HPDE6-E6E7 (cell line): Measurements from ENCODE around the gene SYNE1.
"Not testable (repeated sequence)": the region's sequence is repeated elsewhere in the genome, so short reads cannot be mapped to it uniquely, and the experiment has no call there.

ENCODE experiments used
- DNase-seq: peaks from one replicate; pipeline ENCODE4 v3.0.0; 2011; ENCODE audit warnings: missing footprints; ENCODE audit errors: extremely low spot score

Gene SYNE1

DNA sequence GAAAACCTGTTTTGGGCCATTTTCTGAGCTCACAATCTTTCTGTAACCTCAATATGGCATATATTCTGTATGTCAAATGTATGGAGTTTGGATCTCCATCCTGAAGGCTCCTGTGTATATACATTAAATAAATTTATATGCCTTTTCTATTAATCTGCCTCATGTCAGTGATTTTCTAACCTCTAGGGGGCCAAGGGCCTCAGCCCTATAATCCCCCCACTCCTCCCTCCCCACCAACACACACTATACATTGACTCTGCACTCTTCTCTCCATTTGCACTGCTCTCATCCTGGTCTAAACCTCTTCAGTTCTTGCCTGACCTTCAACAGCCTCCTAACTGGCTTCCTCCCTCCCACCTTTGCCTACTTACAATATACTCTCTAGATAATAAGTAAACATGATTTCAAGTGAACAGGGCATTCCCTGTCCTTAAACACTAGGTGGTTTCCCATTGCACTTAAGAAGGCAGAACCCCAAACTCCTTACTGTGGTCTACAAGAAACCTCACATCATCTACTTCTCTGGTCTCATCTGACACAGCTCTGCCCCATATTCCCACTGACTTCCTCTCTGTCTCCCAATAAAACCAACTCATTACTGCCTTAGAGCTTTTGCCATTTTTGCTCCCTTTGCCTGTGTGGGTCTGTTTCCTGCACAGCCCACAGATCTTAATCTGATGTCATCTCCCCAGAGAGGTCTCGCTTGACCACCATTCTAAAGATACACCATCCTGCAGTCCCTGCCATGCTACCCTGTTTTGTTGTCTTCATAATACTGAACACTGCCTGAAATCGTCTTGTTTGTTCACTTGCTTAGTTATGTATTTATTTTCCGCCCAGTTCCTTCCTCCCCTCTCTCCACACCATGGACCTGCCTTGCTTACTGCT is 213.7 kb downstream of the SYNE1 start:
- no peak for DNase-seq

DNA sequence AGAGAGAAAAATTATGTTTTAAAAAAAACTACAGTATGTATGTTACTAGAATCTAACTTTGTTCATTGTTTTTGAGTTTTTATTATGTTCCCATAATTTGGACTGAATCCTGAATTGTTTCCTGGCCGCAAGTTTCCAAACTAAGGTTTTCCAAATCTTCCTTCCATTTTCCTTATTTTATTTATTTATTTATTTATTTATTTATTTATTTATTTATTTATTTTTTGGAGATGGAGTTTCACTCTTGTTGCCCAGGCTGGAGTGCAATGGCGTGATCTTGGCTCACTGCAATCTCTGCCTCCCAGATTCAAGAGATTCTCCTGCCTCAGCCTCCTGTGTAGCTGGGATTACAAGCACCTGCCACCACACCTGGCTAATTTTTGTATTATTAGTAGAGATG is 215.7 kb downstream of the SYNE1 start:
- not testable (repeated sequence) for DNase-seq

DNA sequence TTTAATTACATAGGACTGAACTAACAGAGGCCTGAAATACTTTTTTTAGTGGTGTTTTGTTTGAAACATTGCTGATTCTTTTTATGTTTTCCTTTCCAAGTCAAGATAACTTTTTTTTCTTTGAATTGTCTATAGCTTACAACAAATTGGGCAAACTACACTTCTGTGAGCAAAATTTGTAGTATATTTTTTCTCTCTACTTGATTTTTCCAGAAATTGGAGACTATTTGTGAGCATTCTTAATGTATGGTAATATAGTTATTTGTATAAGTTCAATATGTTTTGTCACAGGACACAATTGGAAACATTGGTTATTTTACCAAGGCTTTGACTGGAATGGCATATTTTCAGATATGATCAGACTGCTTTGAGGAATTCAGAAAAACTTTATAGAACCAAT is 216.5 kb downstream of the SYNE1 start:
- no peak for DNase-seq

DNA sequence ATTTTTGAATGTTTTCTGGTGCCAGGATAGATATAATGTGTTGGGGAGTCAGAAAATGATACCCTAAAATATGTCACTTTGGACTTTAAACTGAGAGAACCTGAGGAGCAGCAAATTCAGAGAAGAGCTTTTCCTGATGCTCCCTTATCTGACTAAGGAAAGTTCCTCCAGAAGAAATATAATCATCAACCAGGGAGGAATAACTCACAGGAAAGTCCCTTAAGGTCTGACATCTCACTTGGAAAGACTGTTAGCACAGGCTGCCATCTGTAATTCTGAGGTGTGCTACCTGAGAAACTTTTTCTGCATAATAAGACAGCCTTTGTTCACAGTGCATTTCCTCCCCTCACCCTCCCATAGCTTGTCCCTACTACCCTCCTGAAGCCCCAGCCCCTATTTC is 218.6 kb downstream of the SYNE1 start:
- DNase-seq: no peak

DNA sequence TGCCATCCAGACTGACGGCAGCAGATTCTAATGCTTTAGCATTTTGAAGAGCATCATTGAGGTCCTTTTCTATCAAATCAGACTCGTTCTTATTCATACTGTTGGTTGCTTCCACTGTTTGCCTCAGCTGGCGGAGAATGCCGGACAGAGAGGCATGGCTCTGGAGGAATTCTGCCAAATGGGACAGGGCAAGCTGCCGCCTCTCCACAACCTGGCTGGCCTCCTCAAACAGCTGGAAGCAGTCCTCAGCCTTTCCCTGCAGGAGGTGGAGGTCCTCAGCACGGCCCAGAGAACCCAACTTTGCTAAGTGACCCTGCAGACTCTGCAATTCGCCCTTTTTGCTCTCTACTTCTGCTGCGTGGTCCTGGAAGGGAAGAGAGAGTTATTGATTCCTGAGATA is 220.5 kb downstream of the SYNE1 start:
- DNase-seq: no peak

DNA sequence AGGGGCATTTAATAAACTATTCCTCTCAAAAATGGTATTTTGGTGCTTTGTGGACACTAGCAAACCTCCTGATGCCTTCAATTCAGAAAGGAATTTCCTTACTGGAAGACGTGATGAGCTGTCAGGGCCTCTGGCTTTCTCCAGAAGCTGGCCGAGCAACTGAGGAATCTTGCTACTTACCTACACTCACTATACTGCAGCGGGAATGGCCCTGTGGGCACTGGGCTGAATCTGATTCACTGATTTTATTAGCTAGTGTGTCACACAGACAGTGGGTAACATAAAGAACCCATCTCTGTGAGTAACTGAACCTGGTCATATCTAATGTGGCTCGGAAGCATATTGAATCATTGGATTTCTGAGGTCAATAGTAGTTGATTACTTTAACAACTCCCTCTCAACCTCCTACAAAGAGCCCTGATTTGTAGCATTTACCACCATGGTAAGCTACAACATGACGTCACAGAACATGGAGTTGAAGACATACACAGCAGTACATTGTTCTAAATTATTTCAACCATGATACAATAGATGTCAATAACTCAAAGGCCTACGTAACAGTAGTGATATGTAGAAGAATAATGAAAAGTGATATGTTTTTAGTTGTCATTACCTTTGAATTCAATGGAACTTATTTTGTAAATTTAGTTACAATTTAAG is 232.1 kb downstream of the SYNE1 start:
- DNase-seq: no peak

DNA sequence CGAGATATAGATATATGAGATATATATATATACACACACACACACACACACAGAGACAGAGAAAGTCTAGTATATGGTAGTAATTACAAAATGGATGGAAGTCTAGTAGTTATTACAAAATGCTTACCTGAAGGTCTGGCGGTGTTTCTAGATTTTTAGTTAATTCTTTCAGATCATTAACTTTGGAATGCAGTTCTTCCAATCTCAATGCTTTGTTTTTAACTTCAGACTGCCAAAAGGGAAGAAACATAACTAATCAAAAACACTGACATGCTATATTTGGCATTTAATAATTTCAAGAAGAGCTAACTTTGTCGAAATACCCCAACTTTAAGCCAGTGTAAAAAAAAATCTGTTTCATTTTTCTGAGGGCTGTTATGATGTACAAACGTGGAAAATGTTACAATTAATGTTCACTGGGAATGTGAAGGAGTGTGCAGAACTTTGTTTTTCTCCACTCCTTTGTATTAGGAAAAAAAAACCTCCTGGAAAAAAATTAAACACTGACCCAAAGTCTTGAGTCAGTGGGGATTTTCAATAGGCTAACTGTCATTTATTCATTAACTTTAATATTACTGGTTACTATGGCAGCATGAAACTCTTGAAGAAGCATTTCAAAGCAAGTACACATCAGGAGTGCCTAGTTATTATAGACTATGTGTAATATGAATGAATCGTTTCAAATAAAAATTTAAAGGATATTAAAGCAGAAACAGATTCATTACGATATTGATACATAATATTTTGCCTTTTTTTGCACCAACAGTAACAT is 232.9 kb downstream of the SYNE1 start:
- DNase-seq: no peak

DNA sequence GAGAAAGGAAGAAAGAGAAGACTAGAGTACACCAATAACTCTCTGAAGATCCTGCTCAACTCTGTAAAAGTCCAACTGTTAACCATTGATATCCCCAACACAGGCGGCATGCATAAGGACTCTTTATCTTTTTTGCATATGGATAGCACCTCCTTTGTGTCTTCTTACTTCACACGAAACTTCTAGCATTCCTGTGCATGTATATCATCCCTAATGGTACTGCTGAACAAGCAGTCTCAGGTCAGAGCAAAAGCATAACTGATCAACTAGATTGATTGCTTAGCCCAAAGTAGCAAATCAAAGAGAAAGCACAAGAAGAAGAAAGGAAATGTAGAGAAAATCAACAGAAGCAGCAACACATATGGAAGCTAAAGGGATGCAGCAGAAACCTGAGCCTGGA is 234.4 kb downstream of the SYNE1 start:
- DNase-seq: no peak

DNA sequence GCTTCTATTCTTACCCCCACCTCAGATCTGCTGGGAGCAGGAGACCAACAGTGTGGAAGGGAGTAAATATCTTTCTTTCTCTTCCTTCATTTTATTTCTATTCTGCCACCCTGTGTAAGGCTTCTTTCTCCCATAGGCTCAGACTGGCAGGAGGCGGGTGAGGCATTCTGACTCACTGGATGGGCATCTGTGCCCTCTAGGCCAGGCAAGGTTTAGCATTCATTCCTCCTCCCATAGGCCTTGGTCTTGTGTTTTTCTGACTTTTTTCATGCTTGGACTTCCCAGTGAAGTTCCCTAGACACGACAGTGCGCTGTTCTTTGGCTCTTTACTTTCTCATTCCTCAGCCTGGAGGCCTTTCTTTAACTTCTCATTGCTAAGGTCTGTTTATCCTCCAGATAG is 235.2 kb downstream of the SYNE1 start:
- peak; percentile 77 for DNase-seq

DNA sequence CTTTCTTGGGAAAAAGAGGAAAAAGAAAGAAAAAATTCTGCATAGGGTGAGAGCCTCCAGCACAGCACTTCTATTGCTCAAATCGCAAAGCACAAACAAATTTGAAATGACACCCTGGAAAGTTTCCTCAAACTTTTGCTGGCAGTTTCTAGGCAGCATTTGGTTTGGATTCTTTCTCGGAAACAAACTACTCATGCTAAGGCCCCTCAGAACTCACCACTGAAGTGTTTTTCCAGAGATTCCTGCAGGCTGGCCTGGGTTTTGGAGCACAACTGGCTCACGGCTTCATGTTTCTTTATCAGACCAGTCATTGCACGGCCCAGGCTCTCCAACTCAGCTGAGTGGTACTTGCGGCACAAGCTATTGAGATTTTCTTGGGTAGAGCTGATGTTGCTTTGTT is 237.8 kb downstream of the SYNE1 start:
- no peak for DNase-seq

DNA sequence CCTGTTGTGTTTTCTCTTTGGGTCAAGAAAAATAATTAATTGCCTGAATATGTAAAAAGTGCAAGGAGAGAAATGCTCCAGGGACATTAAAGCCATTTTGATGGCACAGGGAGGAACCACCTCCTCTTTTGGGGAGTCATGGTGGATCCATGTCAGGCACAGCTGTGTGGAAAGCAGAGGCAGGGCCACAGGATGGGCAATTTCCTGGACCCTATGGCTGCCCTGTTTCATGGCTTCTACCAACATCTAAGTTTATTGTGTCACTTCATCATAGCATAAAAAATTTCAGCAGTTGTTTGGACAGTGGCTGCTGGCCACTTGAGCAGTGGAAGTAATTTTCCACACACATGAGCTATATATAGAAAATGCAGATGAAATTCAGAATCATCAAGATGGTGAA is 238.2 kb downstream of the SYNE1 start:
- no peak for DNase-seq

DNA sequence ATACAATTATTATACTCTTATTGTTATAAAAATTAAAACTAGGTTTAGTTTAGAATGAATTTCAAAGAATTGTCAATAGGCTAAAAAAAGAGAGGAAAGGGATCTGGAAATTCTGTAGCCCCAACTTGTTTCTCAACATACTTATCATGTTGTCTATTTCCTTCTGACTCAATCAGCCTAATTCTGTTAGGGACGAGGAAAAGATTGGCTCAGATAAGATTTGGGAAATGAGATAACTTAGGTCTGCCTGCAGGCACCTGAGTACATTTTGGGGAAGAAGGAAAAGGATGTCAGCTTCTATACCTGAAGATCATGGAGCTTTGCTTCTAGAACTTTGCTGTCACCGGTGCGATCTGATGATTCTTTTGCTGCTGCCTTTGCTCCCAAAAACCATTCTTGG is 238.8 kb downstream of the SYNE1 start:
- DNase-seq: no peak

DNA sequence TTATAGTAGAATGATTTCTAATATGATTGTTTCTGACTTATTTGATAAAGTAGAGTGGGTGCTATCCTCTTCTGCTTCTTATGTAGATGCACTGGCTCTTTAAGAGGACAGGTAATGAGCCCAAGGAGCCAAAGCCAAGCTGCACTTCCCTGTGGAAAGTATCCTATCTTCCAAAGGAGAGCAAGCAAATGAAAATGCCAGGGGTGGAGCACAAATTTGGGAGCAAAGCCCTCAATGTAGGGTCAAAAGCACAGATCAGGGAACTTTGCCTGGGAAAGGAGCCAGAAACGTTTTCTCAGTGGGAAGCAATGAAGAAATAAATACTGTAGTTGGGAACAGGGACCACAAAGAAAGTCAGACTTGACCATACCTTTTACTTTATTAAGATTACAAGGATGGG is 242.9 kb downstream of the SYNE1 start:
- no peak for DNase-seq

DNA sequence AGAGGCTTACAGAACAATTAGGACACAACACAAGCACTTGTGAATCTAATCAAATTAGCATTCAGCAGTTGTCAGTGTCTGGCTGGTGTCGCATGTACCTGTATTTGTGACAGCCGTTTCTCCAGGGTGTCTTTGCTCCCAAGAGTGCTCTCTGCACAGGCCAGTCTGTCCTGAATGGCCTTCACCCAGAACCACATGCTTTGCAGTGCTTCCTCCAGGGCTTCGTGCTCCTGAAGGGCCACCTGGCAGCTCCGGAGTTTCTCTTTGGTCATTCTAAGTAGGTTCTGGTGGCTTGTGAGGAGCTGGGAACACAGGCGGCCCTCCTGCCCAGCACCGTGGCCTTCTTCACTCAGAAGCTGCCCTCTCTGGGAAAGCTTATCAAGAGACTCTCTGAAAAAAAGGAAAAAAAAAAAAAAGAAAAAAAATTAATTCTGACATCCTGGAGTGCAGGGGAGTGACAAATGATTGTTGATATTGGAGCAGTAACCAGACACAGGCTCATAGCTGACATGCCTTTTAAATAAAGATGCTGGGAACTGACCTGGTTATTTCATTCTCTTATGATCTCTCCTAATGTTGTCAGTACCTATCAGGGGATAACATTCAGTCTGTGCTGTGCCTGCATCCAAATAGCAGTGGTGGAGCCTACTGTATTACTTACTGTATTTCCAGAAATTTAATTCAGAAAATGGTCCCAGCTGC is 245.8 kb downstream of the SYNE1 start:
- DNase-seq: no peak

DNA sequence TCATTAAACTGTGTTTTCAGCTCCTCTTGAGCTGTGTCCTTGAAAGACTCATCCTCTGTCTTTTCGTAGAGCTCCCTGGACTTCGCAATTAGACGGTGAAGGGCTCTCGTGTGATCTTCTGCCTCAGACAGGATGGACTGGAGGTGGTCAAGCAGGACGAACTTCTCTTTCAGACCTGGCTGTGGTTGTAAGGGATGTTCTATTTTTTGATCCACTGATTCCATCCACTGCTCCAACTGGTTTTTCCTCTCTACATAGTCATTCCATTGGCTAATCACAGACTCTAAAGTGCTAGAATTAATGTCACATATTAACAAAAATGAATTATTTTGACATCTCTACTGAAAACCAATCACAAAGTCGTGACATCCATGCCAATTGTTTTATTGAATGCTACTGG is 250.1 kb downstream of the SYNE1 start:
- DNase-seq: no peak

DNA sequence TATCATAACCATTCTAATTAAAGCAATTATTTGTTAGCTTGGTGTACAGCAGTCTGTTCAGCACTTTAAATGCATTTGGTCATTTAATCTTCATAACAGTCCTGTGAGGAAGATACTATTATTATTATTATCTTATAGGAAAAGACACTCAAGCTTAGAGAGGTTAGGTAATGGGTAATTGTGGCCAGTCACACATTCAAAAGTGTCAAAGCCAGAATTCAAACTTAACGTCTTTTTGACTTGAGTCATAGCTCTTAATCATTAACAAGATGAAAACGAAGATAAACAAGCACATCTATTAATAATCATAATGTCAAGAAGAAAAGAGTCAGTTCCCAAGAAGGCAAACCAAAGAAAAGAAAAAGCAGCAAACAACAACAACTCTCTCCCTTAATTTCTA is 251.0 kb downstream of the SYNE1 start:
- no peak for DNase-seq

DNA sequence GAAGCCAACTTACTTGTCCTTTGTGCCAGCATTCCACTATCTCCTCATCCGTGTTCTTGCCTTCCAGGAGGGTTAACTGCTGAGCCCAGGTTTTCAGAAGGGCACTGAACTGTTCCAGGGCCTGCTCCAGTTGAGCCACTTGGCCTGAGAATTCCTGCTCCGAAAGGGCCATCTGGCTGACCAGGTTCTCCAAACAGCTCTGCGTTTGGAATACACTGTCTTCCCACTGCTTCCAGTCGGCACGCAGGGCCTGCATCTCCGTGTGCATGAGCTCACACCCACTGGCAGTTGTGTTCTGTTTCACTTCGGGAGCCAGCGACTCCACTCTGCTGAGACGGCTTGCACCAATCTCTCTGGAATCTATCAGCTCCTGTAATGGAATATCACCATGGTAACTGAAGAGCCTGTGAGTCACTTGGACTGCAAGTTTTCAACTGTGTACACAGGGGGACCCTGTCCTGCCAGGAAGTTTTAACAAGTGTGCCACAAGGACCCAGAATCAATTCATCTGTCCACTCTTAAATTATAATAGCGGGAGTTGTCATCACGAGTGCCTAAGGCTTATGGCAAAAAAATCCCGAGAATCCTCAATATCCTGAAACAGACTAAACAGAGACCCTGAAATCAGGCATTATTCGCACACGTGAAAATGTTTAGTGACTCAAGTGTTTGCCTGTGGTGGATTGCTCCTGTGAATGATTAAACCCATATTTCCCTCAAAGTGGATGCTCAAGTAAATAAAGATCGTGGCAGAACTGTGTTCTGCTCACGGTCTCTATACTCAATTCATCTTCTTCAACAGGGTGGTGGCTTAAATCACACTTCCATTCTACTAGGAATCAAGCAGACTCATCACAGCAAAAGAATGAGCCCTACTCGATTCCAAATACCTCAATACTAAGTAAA is 255.9 kb downstream of the SYNE1 start:
- DNase-seq: peak; percentile 50

DNA sequence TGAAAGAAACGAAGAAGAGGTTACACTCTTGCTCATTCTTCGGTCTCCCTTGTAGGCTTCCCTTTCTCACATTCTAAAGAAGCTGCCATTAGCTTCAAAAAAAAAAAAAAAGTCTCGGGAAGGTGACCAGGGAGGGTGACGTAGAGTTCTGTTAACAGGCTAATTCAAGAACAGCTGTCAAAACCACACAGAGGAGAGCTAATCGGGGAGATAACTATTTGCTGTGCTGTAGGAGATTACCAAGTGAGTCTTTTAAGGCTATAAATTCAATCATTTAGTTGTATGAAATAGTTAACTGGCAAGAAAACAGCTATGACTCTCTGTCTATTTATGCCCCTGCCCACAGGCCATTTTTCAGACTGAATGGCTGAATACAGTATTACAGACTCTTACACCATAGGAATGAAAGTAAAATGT is 256.8 kb downstream of the SYNE1 start:
- DNase-seq: no peak

DNA sequence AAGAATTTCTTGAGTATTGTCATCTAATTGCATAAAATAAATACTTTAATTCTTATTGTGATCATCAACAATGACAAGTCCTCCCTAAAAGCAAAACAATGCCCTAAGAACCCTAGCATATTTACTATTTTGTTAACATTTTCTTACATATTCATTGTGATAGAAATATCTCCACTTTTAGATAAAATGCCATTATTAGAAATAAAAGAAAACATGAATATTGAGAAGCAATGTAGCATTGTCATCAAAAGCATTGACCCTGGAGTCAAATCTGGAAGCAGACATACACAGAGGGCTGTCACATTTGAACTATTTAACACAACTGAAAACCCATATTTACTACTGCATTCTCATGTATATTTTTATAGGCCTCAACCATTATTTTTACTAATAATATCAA is 257.7 kb downstream of the SYNE1 start:
- DNase-seq: no peak

DNA sequence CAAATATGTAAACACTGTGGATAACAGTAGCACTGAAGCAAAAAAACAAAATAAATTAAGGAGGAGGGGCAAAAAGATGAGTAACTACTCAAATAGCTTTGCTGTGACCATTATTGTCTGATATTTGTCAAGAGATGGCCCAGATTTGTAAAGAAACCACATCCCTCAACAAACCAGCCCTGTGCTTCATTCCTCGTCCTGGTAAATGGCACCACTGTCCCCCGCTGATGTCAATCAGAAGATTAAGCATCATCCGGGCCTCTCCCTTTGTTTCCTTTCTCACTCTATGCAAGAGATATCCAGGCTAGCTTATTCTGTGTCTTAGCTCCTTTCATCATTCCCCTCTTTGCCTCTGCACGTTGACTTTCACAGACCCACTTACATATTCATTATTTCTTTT is 259.0 kb downstream of the SYNE1 start:
- DNase-seq: no peak

DNA sequence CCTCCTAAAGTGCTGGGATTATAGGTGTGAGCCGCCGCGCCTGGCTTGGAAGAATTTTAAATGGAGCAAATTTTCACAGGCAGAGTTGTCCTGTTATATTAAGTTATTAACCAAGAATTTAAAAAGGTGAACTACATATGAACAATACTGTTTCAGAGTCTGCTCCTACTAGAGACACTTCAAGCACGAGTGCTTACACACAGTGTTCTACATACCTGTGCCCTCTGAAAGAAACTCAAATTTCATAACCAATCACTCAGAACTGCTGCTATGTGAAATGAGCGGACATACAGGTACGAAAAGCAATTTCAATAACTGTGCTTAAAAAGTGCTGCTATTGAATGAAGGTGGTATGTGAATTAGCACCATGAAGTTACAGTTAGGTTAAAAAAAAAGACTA is 262.0 kb downstream of the SYNE1 start:
- no peak for DNase-seq
